NCI-H2107 (cell line): ENCODE data around the gene HHAT.

Experiments
- DNase-seq: peaks from one replicate; lab custom pipeline; 2025; lab: John Stamatoyannopoulos, UW

HHAT gene

GRCh38 chr1:210687582-210688279 lies 359.0 kb downstream of the HHAT start:
- no peak for DNase-seq

GRCh38 chr1:210688512-210689234 lies 360.0 kb downstream of the HHAT start:
- no peak for DNase-seq

GRCh38 chr1:210689826-210690225 lies 361.1 kb downstream of the HHAT start:
- no peak for DNase-seq

- DNase-seq: no peak
Measured at GRCh38 chr1:210690236-210690635, 361.5 kb downstream of the HHAT start.

- no peak for DNase-seq
Measured at GRCh38 chr1:210691039-210691610, 362.4 kb downstream of the HHAT start.

- DNase-seq: no peak
Measured at GRCh38 chr1:210692796-210693195, 364.1 kb downstream of the HHAT start.

GRCh38 chr1:210695026-210695425 lies 366.3 kb downstream of the HHAT start:
- DNase-seq: no peak

- DNase-seq: no peak
Measured at GRCh38 chr1:210696709-210697108, 368.0 kb downstream of the HHAT start.

- no peak for DNase-seq
Measured at GRCh38 chr1:210697185-210697584, 368.5 kb downstream of the HHAT start.

- no peak for DNase-seq
Measured at GRCh38 chr1:210698661-210699060, 370.0 kb downstream of the HHAT start.

GRCh38 chr1:210700083-210700482 lies 371.4 kb downstream of the HHAT start:
- DNase-seq: no peak

GRCh38 chr1:210700511-210700910 lies 371.8 kb downstream of the HHAT start:
- no peak for DNase-seq

GRCh38 chr1:210702506-210702905 lies 373.8 kb downstream of the HHAT start:
- no peak for DNase-seq

GRCh38 chr1:210703593-210703992 lies 374.9 kb downstream of the HHAT start:
- no peak for DNase-seq

GRCh38 chr1:210705086-210705485 lies 376.4 kb downstream of the HHAT start:
- DNase-seq: no peak

- no peak for DNase-seq
Measured at GRCh38 chr1:210706246-210706645, 377.5 kb downstream of the HHAT start.

GRCh38 chr1:210707300-210708240 lies 378.9 kb downstream of the HHAT start:
- no peak for DNase-seq

- no peak for DNase-seq
Measured at GRCh38 chr1:210709701-210710100, 381.0 kb downstream of the HHAT start.

- DNase-seq: no peak
Measured at GRCh38 chr1:210711825-210712612, 383.3 kb downstream of the HHAT start.

- no peak for DNase-seq
Measured at GRCh38 chr1:210715072-210715471, 386.4 kb downstream of the HHAT start.

- no peak for DNase-seq
Measured at GRCh38 chr1:210722410-210723081, 393.8 kb downstream of the HHAT start.
